K562 (cell line): ENCODE results near the gene WDR1. TPM values are rescaled to one million over a fixed set of nuclear protein-coding genes. Genes with fewer than 3 reads are reported as not detected.

Experiments used
- ARID1B ChIP-seq: fragments of 450-650 bp; IDR thresholded peaks from 2 replicates; pipeline ENCODE4 v1.6.1; 2016; ENCODE audit warnings: antibody characterized with exemption, mild to moderate bottlenecking, inconsistent platforms
- ATF7 ChIP-seq: fragments of 450-650 bp; IDR thresholded peaks from 2 replicates; pipeline ENCODE4 v1.7.1; 2014; ENCODE audit warnings: mild to moderate bottlenecking, moderate library complexity
- BMI1 ChIP-seq: fragments of 150-350 bp; IDR thresholded peaks from 2 replicates; pipeline ENCODE4 v1.6.1; 2014; ENCODE audit warnings: low read length
- C11orf30 ChIP-seq: fragments of 450-650 bp; IDR thresholded peaks from 2 replicates; pipeline ENCODE4 v1.6.1; 2016; ENCODE audit warnings: low read depth, mild to moderate bottlenecking
- CEBPG ChIP-seq, 3 experiments: fragments of 200-800 bp in 1 of 3; sonication (Bioruptor generic) in 1 of 3; sonication (generic) in 1 of 3; formaldehyde crosslinking in 1 of 3; IDR thresholded peaks in 2 of 3; conservative IDR thresholded peaks in 1 of 3; 2 replicates each; pipeline versions ENCODE4 v1.6.1 to v1.8.0; 2016 to 2022; ENCODE audit warnings: missing compliant biosample characterization in 2 of 3, missing genetic modification characterization in 2 of 3, mild to moderate bottlenecking in 1 of 3, missing genetic modification reagents in 1 of 3
- DIDO1 ChIP-seq: fragments of 450-650 bp; IDR thresholded peaks from 2 replicates; pipeline ENCODE4 v1.6.1; 2016; ENCODE audit warnings: low read depth, missing biosample characterization, missing genetic modification characterization
- GABPB1 ChIP-seq: sonication (generic); formaldehyde crosslinking; IDR thresholded peaks from 2 replicates; pipeline ENCODE4 v1.8.0; 2022; ENCODE audit warnings: mild to moderate bottlenecking, missing genetic modification reagents
- JUND ChIP-seq, 2 experiments: IDR thresholded peaks; 2 replicates in 1 of 2; 3 replicates in 1 of 2; pipeline ENCODE4 v1.6.1; 2011; ENCODE audit warnings: borderline replicate concordance in 2 of 2, low read depth in 2 of 2, low read length in 2 of 2, improper control_type of control experiment in 1 of 2, missing biosample characterization in 1 of 2, missing genetic modification characterization in 1 of 2, missing genetic modification reagents in 1 of 2
- MAFK ChIP-seq: IDR thresholded peaks from 2 replicates; pipeline ENCODE4 v1.6.1; 2011; ENCODE audit warnings: low read length, improper control_type of control experiment
- MAZ ChIP-seq, 2 experiments: fragments of 450-650 bp in 1 of 2; sonication (generic) in 1 of 2; formaldehyde crosslinking; IDR thresholded peaks in 1 of 2; conservative IDR thresholded peaks in 1 of 2; 2 replicates each; pipeline versions ENCODE4 v1.4.0 to v1.5.0; 2020; ENCODE audit warnings: mild to moderate bottlenecking in 1 of 2, missing genetic modification reagents in 1 of 2
- NFE2 ChIP-seq: IDR thresholded peaks from 2 replicates; pipeline ENCODE4 v1.6.1; 2014; ENCODE audit warnings: antibody characterized with exemption, low read depth
- NFIC ChIP-seq: fragments of 450-650 bp; IDR thresholded peaks from 2 replicates; pipeline ENCODE4 v1.6.1; 2017; ENCODE audit warnings: mild to moderate bottlenecking, inconsistent platforms
- NRF1 ChIP-seq, 2 experiments: fragments of 450-650 bp; IDR thresholded peaks in 1 of 2; conservative IDR thresholded peaks in 1 of 2; 2 replicates each; pipeline ENCODE4 v1.6.1; 2014; ENCODE audit warnings: mild to moderate bottlenecking in 2 of 2
- POLR2B ChIP-seq: fragments of 450-650 bp; IDR thresholded peaks from 2 replicates; pipeline ENCODE4 v1.6.1; 2018; ENCODE audit warnings: low read depth; ENCODE audit not compliant: partially characterized antibody
- RBM39 ChIP-seq: fragments of 200-400 bp; formaldehyde crosslinking; optimal IDR thresholded peaks from 2 replicates; pipeline ENCODE3; 2018; ENCODE audit warnings: low read depth, low read length
- SMAD1 ChIP-seq: fragments of 150-350 bp; IDR thresholded peaks from 2 replicates; pipeline ENCODE4 v1.6.1; 2014; ENCODE audit warnings: low read length, low read depth; ENCODE audit not compliant: partially characterized antibody
- TAF15 ChIP-seq: fragments of 200-400 bp; formaldehyde crosslinking; IDR thresholded peaks from 2 replicates; pipeline ENCODE4 v1.6.1; 2017; ENCODE audit warnings: mild to moderate bottlenecking, low read depth, low read length, moderate library complexity
- ZNF311 ChIP-seq: fragments of 250-450 bp; sonication (Bioruptor Pico); IDR thresholded peaks from 2 replicates; pipeline ENCODE4 v1.4.0; 2020; ENCODE audit warnings: mild to moderate bottlenecking, moderate library complexity
- polyA plus RNA-seq, 8 experiments: library from polyadenylated mRNA; depleted of rRNA in 4 of 8; stranded (reverse) in 5 of 8; unstranded in 3 of 8; fragments of >200 nt; fragmentation: Nextera tagmentation in 2 of 8; fragmentation: Illumina TruSeq in 1 of 8; extraction: Ambion mirVana in 2 of 8; extraction: Trizol in 1 of 8; gene quantifications; 2 replicates each; pipeline versions ENCODE4 v1.2.1 to v1.2.3, GENCODE V29; 2011 to 2014; ENCODE audit warnings: inconsistent platforms in 1 of 8, missing spikeins in 1 of 8
- total RNA-seq, 7 experiments: library from RNA; depleted of rRNA in 6 of 7; stranded (reverse); fragments of >200 nt in 6 of 7; fragmentation: Illumina TruSeq in 2 of 7; extraction: Trizol in 2 of 7; gene quantifications; 2 replicates each; pipeline versions ENCODE4 v1.2.1 to v1.2.3, GENCODE V29; 2011 to 2021; ENCODE audit warnings: low replicate concordance in 1 of 7
- TF ChIP-seq, protein P1 (sequence below): sonication (generic); formaldehyde crosslinking; IDR thresholded peaks from 2 replicates; pipeline ENCODE4 v1.8.1; 2022; ENCODE audit warnings: missing genetic modification reagents
- TF ChIP-seq, protein P2 (sequence below): fragments of 200-800 bp; sonication (Bioruptor generic); IDR thresholded peaks from 2 replicates; pipeline ENCODE4 v1.6.1; 2017; ENCODE audit warnings: missing genetic modification characterization, missing compliant biosample characterization
- TF ChIP-seq, protein P3 (sequence below), 2 experiments: IDR thresholded peaks in 1 of 2; conservative IDR thresholded peaks in 1 of 2; 2 replicates each; pipeline ENCODE4 v1.6.1; 2016; ENCODE audit warnings: low read depth in 2 of 2, mild to moderate bottlenecking in 1 of 2, missing compliant biosample characterization in 1 of 2, missing genetic modification characterization in 1 of 2, moderate library complexity in 1 of 2

Gene WDR1
- total and polyA plus RNA-seq, 9 of the 15 experiments (the other 6 are each of a cell fraction or from before 2014, with no cell fraction given) = 16.1 to 213 (median 125) TPM

DNA sequence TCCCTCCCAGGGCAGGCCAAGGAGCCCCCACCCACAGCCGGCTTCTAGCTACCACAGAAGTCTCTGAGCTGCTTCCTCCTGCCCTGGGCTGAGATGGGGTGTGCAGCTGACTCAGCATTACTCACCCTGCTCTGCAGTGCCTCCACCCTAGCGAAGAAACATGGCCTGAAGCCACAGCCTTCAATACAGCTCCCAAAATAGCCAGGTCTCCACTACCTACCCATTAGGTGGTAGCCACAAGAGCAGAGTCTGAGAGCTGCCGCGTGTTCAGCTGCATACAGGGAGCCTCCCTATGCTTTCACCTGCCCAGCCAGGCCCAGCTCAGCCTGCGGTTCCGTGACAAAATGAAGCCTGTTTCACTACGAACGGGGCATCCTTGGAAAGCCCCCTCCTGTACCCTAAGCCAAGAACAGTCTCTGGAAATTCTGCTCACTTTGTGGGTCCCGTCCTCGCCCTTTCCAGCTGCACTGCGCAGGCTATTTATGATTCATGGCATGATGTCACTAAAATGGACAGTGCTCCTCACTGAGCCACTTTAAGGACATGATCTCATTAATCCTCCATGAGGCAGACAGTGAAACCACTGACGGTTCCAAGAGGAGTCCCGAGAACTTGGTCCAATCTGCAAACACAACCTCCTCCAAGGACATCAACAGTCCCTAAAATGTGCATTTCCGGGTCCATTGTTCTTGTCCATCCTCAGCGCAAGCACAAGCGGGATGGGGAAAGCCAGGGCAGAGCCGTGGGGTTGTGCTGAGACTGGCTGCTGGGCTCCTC is 20.2 kb downstream of the WDR1 start (continued):
- TF ChIP-seq, protein P1, sequence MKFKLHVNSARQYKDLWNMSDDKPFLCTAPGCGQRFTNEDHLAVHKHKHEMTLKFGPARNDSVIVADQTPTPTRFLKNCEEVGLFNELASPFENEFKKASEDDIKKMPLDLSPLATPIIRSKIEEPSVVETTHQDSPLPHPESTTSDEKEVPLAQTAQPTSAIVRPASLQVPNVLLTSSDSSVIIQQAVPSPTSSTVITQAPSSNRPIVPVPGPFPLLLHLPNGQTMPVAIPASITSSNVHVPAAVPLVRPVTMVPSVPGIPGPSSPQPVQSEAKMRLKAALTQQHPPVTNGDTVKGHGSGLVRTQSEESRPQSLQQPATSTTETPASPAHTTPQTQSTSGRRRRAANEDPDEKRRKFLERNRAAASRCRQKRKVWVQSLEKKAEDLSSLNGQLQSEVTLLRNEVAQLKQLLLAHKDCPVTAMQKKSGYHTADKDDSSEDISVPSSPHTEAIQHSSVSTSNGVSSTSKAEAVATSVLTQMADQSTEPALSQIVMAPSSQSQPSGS (CRISPR knock-in tag) = 0 out of 2 replicates have a peak, but pooled peaks have one; percentile 51
- TF ChIP-seq, protein P2, sequence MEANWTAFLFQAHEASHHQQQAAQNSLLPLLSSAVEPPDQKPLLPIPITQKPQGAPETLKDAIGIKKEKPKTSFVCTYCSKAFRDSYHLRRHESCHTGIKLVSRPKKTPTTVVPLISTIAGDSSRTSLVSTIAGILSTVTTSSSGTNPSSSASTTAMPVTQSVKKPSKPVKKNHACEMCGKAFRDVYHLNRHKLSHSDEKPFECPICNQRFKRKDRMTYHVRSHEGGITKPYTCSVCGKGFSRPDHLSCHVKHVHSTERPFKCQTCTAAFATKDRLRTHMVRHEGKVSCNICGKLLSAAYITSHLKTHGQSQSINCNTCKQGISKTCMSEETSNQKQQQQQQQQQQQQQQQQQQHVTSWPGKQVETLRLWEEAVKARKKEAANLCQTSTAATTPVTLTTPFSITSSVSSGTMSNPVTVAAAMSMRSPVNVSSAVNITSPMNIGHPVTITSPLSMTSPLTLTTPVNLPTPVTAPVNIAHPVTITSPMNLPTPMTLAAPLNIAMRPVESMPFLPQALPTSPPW (CRISPR knock-in tag) = peak; percentile 44
- TF ChIP-seq C11orf30 (peak; percentile 99), NFE2 (peak; percentile 81), BMI1 (no peak), CEBPG (CRISPR knock-in tag; IDR thresholded peaks at IDR 0.05) (no peak), CEBPG (tag; conservative IDR thresholded peaks at IDR 0.05 in 1 of 2, IDR thresholded peaks at IDR 0.05 in 1 of 2) (no peak), NRF1 (conservative IDR thresholded peaks at IDR 0.05 in 1 of 2, IDR thresholded peaks at IDR 0.05 in 1 of 2) (peak; percentile 30 to 37; a peak in 3 of 4 replicates), ZNF311 (CRISPR knock-in tag) (no peak), MAZ (CRISPR knock-in tag; conservative IDR thresholded peaks at IDR 0.05 in 1 of 2, IDR thresholded peaks at IDR 0.05 in 1 of 2) (peak in 1 of 2 experiments; percentile 33; a peak in 1 of 4 replicates), JUND (IDR thresholded peaks at IDR 0.05; ENCODE audit: borderline replicate concordance, low read depth, low read length) (peak; percentile 70), JUND (tag; IDR thresholded peaks at IDR 0.05; ENCODE audit: borderline replicate concordance, low read depth, low read length) (peak; percentile 46; the same call in 2 of the 3 replicates), MAFK (peak; percentile 99), SMAD1 (no peak), DIDO1 (tag) (no peak), TAF15 (no peak), NFIC (no peak), RBM39 (no peak), POLR2B (peak; percentile 24), GABPB1 (CRISPR knock-in tag) (peak; percentile 62; the same call in 1 of the 2 replicates), ARID1B (peak; percentile 39; the same call in 1 of the 2 replicates), ATF7 (peak; percentile 52; the same call in 1 of the 2 replicates)
- TF ChIP-seq, protein P3, sequence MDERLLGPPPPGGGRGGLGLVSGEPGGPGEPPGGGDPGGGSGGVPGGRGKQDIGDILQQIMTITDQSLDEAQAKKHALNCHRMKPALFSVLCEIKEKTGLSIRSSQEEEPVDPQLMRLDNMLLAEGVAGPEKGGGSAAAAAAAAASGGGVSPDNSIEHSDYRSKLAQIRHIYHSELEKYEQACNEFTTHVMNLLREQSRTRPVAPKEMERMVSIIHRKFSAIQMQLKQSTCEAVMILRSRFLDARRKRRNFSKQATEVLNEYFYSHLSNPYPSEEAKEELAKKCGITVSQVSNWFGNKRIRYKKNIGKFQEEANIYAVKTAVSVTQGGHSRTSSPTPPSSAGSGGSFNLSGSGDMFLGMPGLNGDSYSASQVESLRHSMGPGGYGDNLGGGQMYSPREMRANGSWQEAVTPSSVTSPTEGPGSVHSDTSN (CRISPR knock-in tag; IDR thresholded peaks at IDR 0.05; ENCODE audit: low read depth) = no peak
- TF ChIP-seq, protein P3 (tag; conservative IDR thresholded peaks at IDR 0.05; ENCODE audit: low read depth) = no peak
